Bronchial epithelial cell (primary cell): ENCODE data around the gene REXO2. TPM values are rescaled to one million over a fixed set of nuclear protein-coding genes. Genes with fewer than 3 reads are reported as not detected.

Experiments
- DNase-seq: peaks from one replicate; pipeline ENCODE4 v3.0.0-alpha.2; 2010; ENCODE audit warnings: low read depth
- FAIRE-seq: peaks from 2 replicates; lab custom pipeline; 2011; peaks lifted over from hg19 to GRCh38; lab: Jason Lieb, UNC
- H3K27me3 ChIP-seq: 2 replicates; pipeline ENCODE4 v1.5.1; 2011; ENCODE audit warnings: low read length; ENCODE audit not compliant: control insufficient read depth, insufficient read depth
- H3K36me3 ChIP-seq: 2 replicates; pipeline ENCODE4 v1.5.1; 2011; ENCODE audit warnings: low read length; ENCODE audit not compliant: control insufficient read depth, insufficient read depth
- H3K4me3 ChIP-seq: 2 replicates; pipeline ENCODE4 v1.5.1; 2011; ENCODE audit warnings: mild to moderate bottlenecking, low read depth, low read length, control low read depth
- CTCF ChIP-seq: IDR thresholded peaks from 2 replicates; pipeline ENCODE4 v1.5.1; 2011; ENCODE audit warnings: mild to moderate bottlenecking, moderate library complexity, low read length, control low read depth, inconsistent platforms; ENCODE audit not compliant: insufficient read depth, severe bottlenecking
- total RNA-seq: library from RNA; depleted of rRNA; stranded (reverse); fragments of >200 nt; gene quantifications from 2 replicates; pipeline ENCODE4 v1.2.1, GENCODE V29; 2014

REXO2 gene
- total RNA-seq, 1 donor from 2014 or later = 160 TPM

GRCh38 chr11:114398303-114398920 is 40.9 kb upstream of the REXO2 start:
- FAIRE-seq (no peak), DNase-seq (peak; percentile 75)
- no peak for TF ChIP-seq CTCF
- no peak overlapping the region for H3K4me3 ChIP-seq
- H3K27me3 ChIP-seq = no peaks in the 10 kb centered on the region
- H3K36me3 ChIP-seq = no peaks in the 10 kb centered on the region

- no peaks in the 10 kb centered on the region for H3K27me3 ChIP-seq
- no peak for DNase-seq
- no peak for TF ChIP-seq CTCF
- H3K4me3 ChIP-seq = peak overlapping the region; percentile 62
- H3K36me3 ChIP-seq = no peaks in the 10 kb centered on the region
- FAIRE-seq = no peak
Observed at GRCh38 chr11:114399490-114400215, 39.6 kb upstream of the REXO2 start.

- no peak for TF ChIP-seq CTCF
- FAIRE-seq = peak; percentile 43
Observed at GRCh38 chr11:114400216-114400914, 38.9 kb upstream of the REXO2 start, which contains the start of the genes C11orf71 and RBM7. TSS of gene C11orf71 (minus strand) at chr11:114400511. CDS start at chr11:114400331, 180 bp downstream. TSS of gene RBM7 (plus strand) at chr11:114400666. CDS start at chr11:114400672, 6 bp downstream.

GRCh38 chr11:114400915-114401223 is 38.4 kb upstream of the REXO2 start:
- Histone ChIP-seq H3K27me3 (no peaks in the 10 kb centered on the region), H3K36me3 (peaks cover 3% of the 10 kb centered on the region), H3K4me3 (peak overlapping the region; percentile 62)
- FAIRE-seq (no peak), DNase-seq (no peak)
- TF ChIP-seq CTCF = no peak

More at GRCh38 chr11:114400216-114400914, 38.9 kb upstream of the REXO2 start, which contains the start of the genes C11orf71 and RBM7:
- peak; percentile 96 for DNase-seq
- peaks cover 3% of the 10 kb centered on the region for H3K36me3 ChIP-seq
- H3K27me3 ChIP-seq = no peaks in the 10 kb centered on the region
- peak within 1 kb of the TSS; percentile 62 for H3K4me3 ChIP-seq

- H3K4me3 ChIP-seq = peak overlapping the region; percentile 62
- DNase-seq = peak; percentile 5
- peaks cover 3% of the 10 kb centered on the region for H3K36me3 ChIP-seq
- H3K27me3 ChIP-seq = no peaks in the 10 kb centered on the region
- TF ChIP-seq CTCF = no peak
- FAIRE-seq = no peak
Observed at GRCh38 chr11:114401311-114401710, 38.0 kb upstream of the REXO2 start.
